Keratinocyte (primary cell): ENCODE results near the gene MXD3. TPM values are rescaled to one million over a fixed set of nuclear protein-coding genes. Genes with fewer than 3 reads are reported as not detected.

Experiments
- DNase-seq: peaks from one replicate; pipeline ENCODE4 v3.0.0-alpha.2; 2011; ENCODE audit warnings: low read depth, missing footprints, low spot score
- FAIRE-seq: peaks from 2 replicates; lab custom pipeline; 2011; peaks lifted over from hg19 to GRCh38; lab: Jason Lieb, UNC
- H2AFZ ChIP-seq: 2 replicates; pipeline ENCODE4 v1.6.0; 2012; ENCODE audit warnings: low read length, control low read depth, inconsistent platforms; ENCODE audit not compliant: control insufficient read depth
- H3K27ac ChIP-seq: 2 replicates; pipeline ENCODE4 v1.5.1; 2011; ENCODE audit warnings: low read length; ENCODE audit not compliant: control insufficient read depth, insufficient read depth
- H3K27me3 ChIP-seq: 3 replicates; pipeline ENCODE4 v1.6.0; 2011; ENCODE audit warnings: low read length; ENCODE audit not compliant: control insufficient read depth, insufficient read depth; ENCODE audit errors: extremely low read depth
- H3K36me3 ChIP-seq, 2 experiments: 2 replicates in 1 of 2; 3 replicates in 1 of 2; pipeline ENCODE4 v1.5.1; 2011; ENCODE audit warnings: low read length in 2 of 2, mild to moderate bottlenecking in 1 of 2; ENCODE audit not compliant: control insufficient read depth in 2 of 2, insufficient read depth in 2 of 2; ENCODE audit errors: extremely low read depth in 1 of 2
- H3K4me1 ChIP-seq: 3 replicates; pipeline ENCODE4 v1.5.1; 2011; ENCODE audit warnings: low read length; ENCODE audit not compliant: control insufficient read depth, insufficient read depth; ENCODE audit errors: extremely low read depth
- H3K4me2 ChIP-seq: 3 replicates; pipeline ENCODE4 v1.6.0; 2011; ENCODE audit warnings: low read depth, low read length; ENCODE audit not compliant: control insufficient read depth, insufficient read depth; ENCODE audit errors: extremely low read depth
- H3K4me3 ChIP-seq, 3 experiments: fragments of 200-600 bp in 1 of 3; sonication (generic) in 1 of 3; 2 replicates in 2 of 3; 3 replicates in 1 of 3; pipeline ENCODE4 v1.5.1; 2011 to 2016; ENCODE audit warnings: low read length in 3 of 3, mild to moderate bottlenecking in 3 of 3, control low read depth in 2 of 3, inconsistent platforms in 1 of 3, low read depth in 1 of 3, mixed read lengths in 1 of 3, mixed run types in 1 of 3, moderate library complexity in 1 of 3; ENCODE audit not compliant: control insufficient read depth in 2 of 3, insufficient read depth in 2 of 3; ENCODE audit errors: extremely low read depth in 1 of 3
- H3K79me2 ChIP-seq: 2 replicates; pipeline ENCODE4 v1.6.0; 2012; ENCODE audit warnings: low read length; ENCODE audit not compliant: control insufficient read depth, insufficient read depth
- H3K9ac ChIP-seq: 3 replicates; pipeline ENCODE4 v1.6.0; 2011; ENCODE audit warnings: low read length; ENCODE audit not compliant: control insufficient read depth, insufficient read depth; ENCODE audit errors: extremely low read depth
- H3K9me1 ChIP-seq: 3 replicates; pipeline ENCODE4 v1.6.0; 2011; ENCODE audit warnings: low read length; ENCODE audit not compliant: control insufficient read depth, insufficient read depth; ENCODE audit errors: extremely low read depth
- H3K9me3 ChIP-seq: 2 replicates; pipeline ENCODE4 v1.5.1; 2012; ENCODE audit warnings: low read depth, low read length; ENCODE audit not compliant: control insufficient read depth
- H4K20me1 ChIP-seq: 3 replicates; pipeline ENCODE4 v1.6.0; 2011; ENCODE audit warnings: low read length; ENCODE audit not compliant: control insufficient read depth, insufficient read depth; ENCODE audit errors: extremely low read depth
- EZH2 ChIP-seq: IDR thresholded peaks from one replicate; pipeline ENCODE4 v1.6.1; 2012; ENCODE audit warnings: inconsistent platforms, mild to moderate bottlenecking, low read length, moderate library complexity
- dilution Hi-C: fragments of 300-500 bp; cut with MboI; formaldehyde crosslinking; loops from one replicate; pipeline ENCODE4 v1.7.0; 2020; ENCODE audit warnings: low sequenced_read_pairs; ENCODE audit not compliant: extremely low pct_ligation_motif_present
- polyA plus RNA-seq, 5 experiments: library from polyadenylated mRNA; depleted of rRNA in 3 of 5; stranded (reverse) in 3 of 5; stranded (forward) in 1 of 5; unstranded in 1 of 5; fragments of >200 nt; gene quantifications; 1 replicate in 1 of 5; 2 replicates in 3 of 5; 3 replicates in 1 of 5; pipeline versions ENCODE4 v1.2.1 to v1.2.3, GENCODE V29; 2011 to 2012; ENCODE audit warnings: missing spikeins in 2 of 5, low read depth in 1 of 5, low replicate concordance in 1 of 5
- TF ChIP-seq, protein P1 (sequence below), 3 experiments: IDR thresholded peaks in 1 of 3; conservative IDR thresholded peaks in 1 of 3; optimal IDR thresholded peaks in 1 of 3; 2 replicates in 2 of 3; 3 replicates in 1 of 3; pipeline versions ENCODE3 to v1.5.1; 2011; ENCODE audit warnings: low read length in 3 of 3, mild to moderate bottlenecking in 3 of 3, moderate library complexity in 2 of 3, control low read depth in 1 of 3, inconsistent platforms in 1 of 3; ENCODE audit not compliant: insufficient read depth in 2 of 3; ENCODE audit errors: extremely low read depth in 1 of 3

MXD3 gene
- polyA plus RNA-seq, 1 donor (not counting 4 experiments of a cell fraction or from before 2014, with no cell fraction given), result 0.97 TPM

GRCh38 chr5:177293819-177294581 is 17.7 kb downstream of the MXD3 start:
- no peak overlapping the region for H2AFZ ChIP-seq
- H4K20me1 ChIP-seq, result no peaks in the 10 kb centered on the region
- no peaks in the 10 kb centered on the region for H3K79me2 ChIP-seq
- no peak overlapping the region for H3K9ac ChIP-seq
- no peaks in the 10 kb centered on the region for H3K4me1 ChIP-seq
- TF ChIP-seq, protein P1, sequence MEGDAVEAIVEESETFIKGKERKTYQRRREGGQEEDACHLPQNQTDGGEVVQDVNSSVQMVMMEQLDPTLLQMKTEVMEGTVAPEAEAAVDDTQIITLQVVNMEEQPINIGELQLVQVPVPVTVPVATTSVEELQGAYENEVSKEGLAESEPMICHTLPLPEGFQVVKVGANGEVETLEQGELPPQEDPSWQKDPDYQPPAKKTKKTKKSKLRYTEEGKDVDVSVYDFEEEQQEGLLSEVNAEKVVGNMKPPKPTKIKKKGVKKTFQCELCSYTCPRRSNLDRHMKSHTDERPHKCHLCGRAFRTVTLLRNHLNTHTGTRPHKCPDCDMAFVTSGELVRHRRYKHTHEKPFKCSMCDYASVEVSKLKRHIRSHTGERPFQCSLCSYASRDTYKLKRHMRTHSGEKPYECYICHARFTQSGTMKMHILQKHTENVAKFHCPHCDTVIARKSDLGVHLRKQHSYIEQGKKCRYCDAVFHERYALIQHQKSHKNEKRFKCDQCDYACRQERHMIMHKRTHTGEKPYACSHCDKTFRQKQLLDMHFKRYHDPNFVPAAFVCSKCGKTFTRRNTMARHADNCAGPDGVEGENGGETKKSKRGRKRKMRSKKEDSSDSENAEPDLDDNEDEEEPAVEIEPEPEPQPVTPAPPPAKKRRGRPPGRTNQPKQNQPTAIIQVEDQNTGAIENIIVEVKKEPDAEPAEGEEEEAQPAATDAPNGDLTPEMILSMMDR (optimal IDR thresholded peaks at IDR 0.05 in 1 of 3, IDR thresholded peaks at IDR 0.05 in 1 of 3, conservative IDR thresholded peaks at IDR 0.05 in 1 of 3; ENCODE audit: extremely low read depth in 1 of 3, insufficient read depth in 2 of 3, low read length in 3 of 3), result no peak
- TF ChIP-seq EZH2, result no peak
- no peaks in the 10 kb centered on the region for H3K27me3 ChIP-seq
- no peaks in the 10 kb centered on the region for H3K9me3 ChIP-seq
- dilution Hi-C loops, result no loop called here
- H3K36me3 ChIP-seq, result peaks cover 29 to 33% of the 10 kb centered on the region in 2 experiments
- H3K9me1 ChIP-seq, result no peaks in the 10 kb centered on the region
- H3K4me3 ChIP-seq, result no peak overlapping the region
- DNase-seq, result no peak
- no peak for FAIRE-seq
- no peak overlapping the region for H3K4me2 ChIP-seq
- no peak overlapping the region for H3K27ac ChIP-seq

DNA sequence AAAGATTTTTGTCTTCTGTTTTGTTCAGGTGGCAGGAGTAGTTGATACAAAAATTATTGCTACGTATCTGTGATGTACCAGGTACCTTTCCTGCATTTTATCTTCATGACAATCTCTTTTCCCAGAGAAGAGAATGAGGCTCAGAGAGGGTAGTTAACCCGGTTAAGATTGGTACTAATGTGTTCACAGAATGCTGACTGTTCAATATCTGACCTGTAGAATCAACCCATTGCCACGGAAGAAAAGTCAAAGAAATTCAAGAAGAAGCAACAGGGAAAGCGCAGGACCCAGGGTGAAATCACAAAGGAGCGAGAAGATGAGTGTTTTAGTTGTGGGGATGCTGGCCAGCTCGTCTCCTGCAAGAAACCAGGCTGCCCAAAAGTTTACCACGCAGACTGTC is 20.0 kb downstream of the MXD3 start:
- no peak overlapping the region for H3K27ac ChIP-seq
- FAIRE-seq, result no peak
- H3K79me2 ChIP-seq, result no peaks in the 10 kb centered on the region

More for the DNA sequence above, 20.0 kb downstream of the MXD3 start:
- no peak overlapping the region for H3K4me3 ChIP-seq
- H3K9me1 ChIP-seq, result no peaks in the 10 kb centered on the region
- no peak overlapping the region for H3K9ac ChIP-seq
- no peaks in the 10 kb centered on the region for H4K20me1 ChIP-seq
- DNase-seq, result no peak
- H3K27me3 ChIP-seq, result no peaks in the 10 kb centered on the region
- no peak overlapping the region for H2AFZ ChIP-seq
- H3K36me3 ChIP-seq, result peaks cover 22 to 35% of the 10 kb centered on the region in 2 experiments
- H3K4me2 ChIP-seq, result no peak overlapping the region
- TF ChIP-seq EZH2, result no peak
- TF ChIP-seq, protein P1 (optimal IDR thresholded peaks at IDR 0.05 in 1 of 3, IDR thresholded peaks at IDR 0.05 in 1 of 3, conservative IDR thresholded peaks at IDR 0.05 in 1 of 3; ENCODE audit: extremely low read depth in 1 of 3, insufficient read depth in 2 of 3, low read length in 3 of 3), result no peak
- no peaks in the 10 kb centered on the region for H3K9me3 ChIP-seq
- dilution Hi-C loops, result no loop called here
- no peaks in the 10 kb centered on the region for H3K4me1 ChIP-seq
